Measurements from ENCODE around the gene RNASE11. TPM values are rescaled to one million over a fixed set of nuclear protein-coding genes. Genes with fewer than 3 reads are reported as not detected.

The RNASE11 gene
- total RNA-seq, 1 donor: not detected

DNA sequence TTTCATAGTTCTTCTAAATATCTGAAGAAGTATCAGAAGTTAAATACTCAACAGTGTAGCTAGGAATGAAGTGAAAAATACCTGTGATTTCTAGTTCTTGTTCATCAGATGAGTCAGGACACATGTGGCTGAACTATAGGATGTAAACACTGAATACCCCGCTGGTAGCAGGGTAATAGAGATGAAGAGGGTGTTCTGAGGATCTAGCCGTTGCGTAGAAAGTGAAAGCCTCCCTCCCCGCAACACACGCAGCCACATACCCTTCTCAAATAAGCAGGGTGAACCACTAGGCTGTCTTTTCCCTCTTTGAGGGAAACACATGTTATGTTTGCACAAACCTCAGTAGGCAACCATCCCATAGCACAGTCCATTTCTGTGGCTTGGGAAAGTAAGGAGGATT, 19.8 kb upstream of the RNASE11 start:
- DNase-seq (ENCODE audit: low read depth): no peak
- TF ChIP-seq, protein P1, sequence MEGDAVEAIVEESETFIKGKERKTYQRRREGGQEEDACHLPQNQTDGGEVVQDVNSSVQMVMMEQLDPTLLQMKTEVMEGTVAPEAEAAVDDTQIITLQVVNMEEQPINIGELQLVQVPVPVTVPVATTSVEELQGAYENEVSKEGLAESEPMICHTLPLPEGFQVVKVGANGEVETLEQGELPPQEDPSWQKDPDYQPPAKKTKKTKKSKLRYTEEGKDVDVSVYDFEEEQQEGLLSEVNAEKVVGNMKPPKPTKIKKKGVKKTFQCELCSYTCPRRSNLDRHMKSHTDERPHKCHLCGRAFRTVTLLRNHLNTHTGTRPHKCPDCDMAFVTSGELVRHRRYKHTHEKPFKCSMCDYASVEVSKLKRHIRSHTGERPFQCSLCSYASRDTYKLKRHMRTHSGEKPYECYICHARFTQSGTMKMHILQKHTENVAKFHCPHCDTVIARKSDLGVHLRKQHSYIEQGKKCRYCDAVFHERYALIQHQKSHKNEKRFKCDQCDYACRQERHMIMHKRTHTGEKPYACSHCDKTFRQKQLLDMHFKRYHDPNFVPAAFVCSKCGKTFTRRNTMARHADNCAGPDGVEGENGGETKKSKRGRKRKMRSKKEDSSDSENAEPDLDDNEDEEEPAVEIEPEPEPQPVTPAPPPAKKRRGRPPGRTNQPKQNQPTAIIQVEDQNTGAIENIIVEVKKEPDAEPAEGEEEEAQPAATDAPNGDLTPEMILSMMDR (IDR thresholded peaks at IDR 0.05; ENCODE audit: insufficient read depth, low read length): no peak
- H3K4me3 ChIP-seq (ENCODE audit: low read depth, low read length): no peak overlapping the region

- TF ChIP-seq, protein P1 (IDR thresholded peaks at IDR 0.05; ENCODE audit: insufficient read depth, low read length): no peak
- no peak overlapping the region for H3K4me3 ChIP-seq (ENCODE audit: low read depth, low read length)
These were observed 19.1 kb upstream of the RNASE11 start for GRCh38 chr14:20606902-20607242.

DNA sequence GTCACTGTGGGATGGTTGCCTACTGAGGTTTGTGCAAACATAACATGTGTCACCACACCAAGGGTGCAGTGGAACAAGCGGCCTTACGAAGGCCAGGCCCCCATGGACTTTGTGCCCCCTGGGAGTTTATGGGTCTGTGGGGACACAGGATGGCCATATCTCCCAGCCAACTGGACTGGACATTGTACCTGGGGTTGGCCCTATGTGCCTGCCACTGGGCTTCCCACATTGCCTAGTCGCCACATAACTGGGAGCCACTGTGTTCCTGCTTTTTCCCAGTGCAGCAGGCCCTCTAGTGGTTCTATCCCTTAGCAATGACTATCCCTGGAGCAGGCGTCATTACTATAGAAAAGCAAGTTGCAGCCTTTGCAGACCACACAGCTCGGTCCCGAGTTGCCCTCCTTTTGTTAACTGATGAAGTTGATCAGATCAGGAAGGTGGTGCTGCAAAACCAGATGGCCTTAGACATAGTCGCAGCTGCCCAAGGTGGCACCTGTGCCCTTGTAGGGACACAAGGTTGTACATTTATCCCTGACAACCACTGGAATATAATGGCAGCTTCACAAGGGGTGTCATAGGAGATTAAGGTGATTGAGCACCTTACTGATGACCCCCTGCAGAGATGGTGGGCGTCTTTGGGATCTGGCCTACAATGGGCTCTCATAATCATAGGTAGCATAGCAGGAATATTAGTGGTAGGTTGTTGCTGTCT, 18.5 kb upstream of the RNASE11 start:
- no peak overlapping the region for H3K4me3 ChIP-seq (ENCODE audit: low read depth, low read length)
- DNase-seq (ENCODE audit: low read depth): peak; percentile 50
- TF ChIP-seq, protein P1 (IDR thresholded peaks at IDR 0.05; ENCODE audit: insufficient read depth, low read length): peak; percentile 66

More at GRCh38 chr14:20606902-20607242, 19.1 kb upstream of the RNASE11 start:
- DNase-seq (ENCODE audit: low read depth): no peak

GRCh38 chr14:20603813-20604690, 16.3 kb upstream of the RNASE11 start:
- no peak for DNase-seq (ENCODE audit: low read depth)
- H3K4me3 ChIP-seq (ENCODE audit: low read depth, low read length): no peak overlapping the region
- TF ChIP-seq, protein P1 (IDR thresholded peaks at IDR 0.05; ENCODE audit: insufficient read depth, low read length): no peak

GRCh38 chr14:20602583-20602982, 14.8 kb upstream of the RNASE11 start:
- TF ChIP-seq, protein P1 (IDR thresholded peaks at IDR 0.05; ENCODE audit: insufficient read depth, low read length): no peak
- DNase-seq (ENCODE audit: low read depth): no peak
- no peak overlapping the region for H3K4me3 ChIP-seq (ENCODE audit: low read depth, low read length)

DNA sequence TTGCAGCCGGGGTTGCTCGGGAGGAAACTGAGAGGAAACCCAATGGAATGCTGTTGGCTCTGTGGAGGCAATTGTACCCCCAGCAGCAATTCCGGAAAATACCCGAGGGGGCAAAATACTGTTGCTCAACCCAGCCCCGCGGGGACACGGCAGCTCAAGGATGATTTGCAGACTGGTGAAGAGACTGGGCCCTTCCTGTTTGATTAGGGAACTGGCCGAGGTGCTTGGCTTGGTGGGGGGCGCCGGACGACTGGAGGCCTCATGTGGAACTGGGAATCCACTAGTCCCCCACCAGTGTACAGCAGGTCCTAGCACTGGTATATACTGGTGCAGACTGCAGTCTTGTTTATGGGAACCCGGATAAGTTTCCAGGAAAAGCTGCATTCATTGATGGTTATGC, 13.7 kb upstream of the RNASE11 start:
- DNase-seq (ENCODE audit: low read depth): no peak
- TF ChIP-seq, protein P1 (IDR thresholded peaks at IDR 0.05; ENCODE audit: insufficient read depth, low read length): no peak
- no peak overlapping the region for H3K4me3 ChIP-seq (ENCODE audit: low read depth, low read length)

All from fibroblast of the aortic adventitia (primary cell).